ENCODE measurements around the gene SLC35C1. TPM values are rescaled to one million over a fixed set of nuclear protein-coding genes. Genes with fewer than 3 reads are reported as not detected.

The SLC35C1 gene
- total RNA-seq, 1 donor from 2014 or later, result 19.8 TPM

GRCh38 chr11:45794169-45794568 is 10.8 kb upstream of the SLC35C1 start:
- H3K27me3 ChIP-seq (ENCODE audit: control insufficient read depth, insufficient read depth, low read length), result peaks cover 2% of the 10 kb centered on the region
- no peak for TF ChIP-seq CTCF (IDR thresholded peaks at IDR 0.05; ENCODE audit: insufficient read depth, low read length, poor library complexity, severe bottlenecking)

GRCh38 chr11:45795379-45795778 is 9.6 kb upstream of the SLC35C1 start:
- Histone ChIP-seq H3K36me3 (ENCODE audit: control insufficient read depth, insufficient read depth, low read length) (no peaks in the 10 kb centered on the region), H3K27me3 (ENCODE audit: control insufficient read depth, insufficient read depth, low read length) (peaks cover 2% of the 10 kb centered on the region), H3K4me3 (ENCODE audit: low read depth, low read length) (no peak overlapping the region)
- no peak for DNase-seq (ENCODE audit: low read depth)
- TF ChIP-seq CTCF (IDR thresholded peaks at IDR 0.05; ENCODE audit: insufficient read depth, low read length, poor library complexity, severe bottlenecking), result no peak

More at GRCh38 chr11:45794169-45794568, 10.8 kb upstream of the SLC35C1 start:
- Histone ChIP-seq H3K4me3 (ENCODE audit: low read depth, low read length) (no peak overlapping the region), H3K36me3 (ENCODE audit: control insufficient read depth, insufficient read depth, low read length) (no peaks in the 10 kb centered on the region)
- no peak for DNase-seq (ENCODE audit: low read depth)

GRCh38 chr11:45796461-45796861 is 8.5 kb upstream of the SLC35C1 start:
- TF ChIP-seq CTCF (IDR thresholded peaks at IDR 0.05; ENCODE audit: insufficient read depth, low read length, poor library complexity, severe bottlenecking), result no peak
- H3K27me3 ChIP-seq (ENCODE audit: control insufficient read depth, insufficient read depth, low read length), result peaks cover 2% of the 10 kb centered on the region
- DNase-seq (ENCODE audit: low read depth), result no peak
- H3K36me3 ChIP-seq (ENCODE audit: control insufficient read depth, insufficient read depth, low read length), result no peaks in the 10 kb centered on the region
- no peak overlapping the region for H3K4me3 ChIP-seq (ENCODE audit: low read depth, low read length)

GRCh38 chr11:45798793-45799441 is 6.0 kb upstream of the SLC35C1 start:
- Histone ChIP-seq H3K36me3 (ENCODE audit: control insufficient read depth, insufficient read depth, low read length) (no peaks in the 10 kb centered on the region), H3K27me3 (ENCODE audit: control insufficient read depth, insufficient read depth, low read length) (peaks cover 2% of the 10 kb centered on the region), H3K4me3 (ENCODE audit: low read depth, low read length) (no peak overlapping the region)
- DNase-seq (ENCODE audit: low read depth), result no peak
- no peak for TF ChIP-seq CTCF (IDR thresholded peaks at IDR 0.05; ENCODE audit: insufficient read depth, low read length, poor library complexity, severe bottlenecking)

- H3K4me3 ChIP-seq (ENCODE audit: low read depth, low read length), result no peak overlapping the region
- peaks cover 2% of the 10 kb centered on the region for H3K27me3 ChIP-seq (ENCODE audit: control insufficient read depth, insufficient read depth, low read length)
- DNase-seq (ENCODE audit: low read depth), result no peak
- no peak for TF ChIP-seq CTCF (IDR thresholded peaks at IDR 0.05; ENCODE audit: insufficient read depth, low read length, poor library complexity, severe bottlenecking)
- no peaks in the 10 kb centered on the region for H3K36me3 ChIP-seq (ENCODE audit: control insufficient read depth, insufficient read depth, low read length)
Measured at GRCh38 chr11:45799562-45799961, 5.4 kb upstream of the SLC35C1 start.

GRCh38 chr11:45800261-45800660 is 4.7 kb upstream of the SLC35C1 start:
- H3K4me3 ChIP-seq (ENCODE audit: low read depth, low read length), result no peak overlapping the region
- peaks cover 2% of the 10 kb centered on the region for H3K27me3 ChIP-seq (ENCODE audit: control insufficient read depth, insufficient read depth, low read length)
- TF ChIP-seq CTCF (IDR thresholded peaks at IDR 0.05; ENCODE audit: insufficient read depth, low read length, poor library complexity, severe bottlenecking), result no peak
- DNase-seq (ENCODE audit: low read depth), result no peak
- no peaks in the 10 kb centered on the region for H3K36me3 ChIP-seq (ENCODE audit: control insufficient read depth, insufficient read depth, low read length)

All from kidney epithelial cell (primary cell).